Peyer's patch (tissue), 4 donors: ENCODE data around the gene CDH23. TPM values are rescaled to one million over a fixed set of nuclear protein-coding genes. Genes with fewer than 3 reads are reported as not detected.

Experiments
- DNase-seq, 3 donors: peaks; one replicate each; pipeline ENCODE4 v3.0.0-alpha.2; 2017 to 2019
- H3K27ac ChIP-seq, 4 donors: fragments of 200-600 bp; sonication (generic); one replicate each; pipeline ENCODE4 v1.5.1; 2016 to 2019
- H3K27me3 ChIP-seq, 2 donors: fragments of 200-600 bp; sonication (generic); one replicate each; pipeline ENCODE4 v1.5.1; 2019
- H3K36me3 ChIP-seq, 3 donors: fragments of 200-600 bp; sonication (generic); one replicate each; pipeline ENCODE4 v1.5.1; 2016 to 2019
- H3K4me1 ChIP-seq, 4 donors: fragments of 200-600 bp; sonication (generic); one replicate each; pipeline ENCODE4 v1.5.1; 2016 to 2019
- H3K4me3 ChIP-seq, 4 donors: fragments of 200-600 bp; sonication (generic); 1 replicate in 3 of 4; 2 replicates in 1 of 4; pipeline ENCODE4 v1.5.1; 2016 to 2019; ENCODE audit warnings: mild to moderate bottlenecking in 1 of 4
- H3K9me3 ChIP-seq, 4 donors: fragments of 200-600 bp; sonication (generic); one replicate each; pipeline ENCODE4 v1.5.1; 2016 to 2019; ENCODE audit warnings: mild to moderate bottlenecking in 1 of 4
- CTCF ChIP-seq, 6 experiments: fragments of 450-650 bp in 4 of 6; fragments of 200-600 bp in 2 of 6; sonication (generic) in 1 of 6; IDR thresholded peaks; one replicate each; pipeline ENCODE4 v1.5.1; 2017 to 2019; ENCODE audit warnings: antibody characterized with exemption in 6 of 6, mild to moderate bottlenecking in 3 of 6, moderate library complexity in 1 of 6
- POLR2A ChIP-seq, 2 donors: fragments of 450-650 bp; IDR thresholded peaks; one replicate each; pipeline ENCODE4 v1.5.1; 2017; ENCODE audit warnings: antibody characterized with exemption in 2 of 2, mild to moderate bottlenecking in 2 of 2, moderate library complexity in 2 of 2
- total RNA-seq, 4 donors: library from RNA; depleted of rRNA; stranded (reverse); fragments of >200 nt; gene quantifications; one replicate each; pipeline ENCODE4 v1.1.0, GENCODE V29; 2016

The CDH23 gene
- total RNA-seq, 4 donors from 2014 or later: 3.2 to 9.9 (median 5.4) TPM

- H3K4me3 ChIP-seq: no peak overlapping the region
- H3K36me3 ChIP-seq: no peaks in the 10 kb centered on the region
- DNase-seq: no peak
- H3K4me1 ChIP-seq: no peaks in the 10 kb centered on the region
- no peaks in the 10 kb centered on the region for H3K9me3 ChIP-seq
- TF ChIP-seq CTCF (IDR thresholded peaks at IDR 0.05) (no peak), POLR2A (IDR thresholded peaks at IDR 0.05) (no peak)
- H3K27me3 ChIP-seq: no peaks in the 10 kb centered on the region
- no peak overlapping the region for H3K27ac ChIP-seq
Observed at GRCh38 chr10:71562904-71563303, 166.2 kb downstream of the CDH23 start.

- Histone ChIP-seq H3K9me3 (no peaks in the 10 kb centered on the region), H3K4me1 (no peaks in the 10 kb centered on the region), H3K36me3 (no peaks in the 10 kb centered on the region), H3K4me3 (no peak overlapping the region), H3K27me3 (no peaks in the 10 kb centered on the region), H3K27ac (no peak overlapping the region)
- DNase-seq: no peak
- TF ChIP-seq POLR2A (IDR thresholded peaks at IDR 0.05) (no peak), CTCF (IDR thresholded peaks at IDR 0.05) (no peak)
Observed at GRCh38 chr10:71564194-71564820, 167.6 kb downstream of the CDH23 start.

- Histone ChIP-seq H3K4me3 (no peak overlapping the region), H3K4me1 (no peaks in the 10 kb centered on the region), H3K36me3 (no peaks in the 10 kb centered on the region), H3K9me3 (no peaks in the 10 kb centered on the region), H3K27ac (no peak overlapping the region), H3K27me3 (no peaks in the 10 kb centered on the region)
- no peak for DNase-seq
- TF ChIP-seq POLR2A (IDR thresholded peaks at IDR 0.05) (no peak), CTCF (IDR thresholded peaks at IDR 0.05) (no peak)
Observed at GRCh38 chr10:71565284-71566000, 168.7 kb downstream of the CDH23 start.

- TF ChIP-seq POLR2A (IDR thresholded peaks at IDR 0.05) (no peak), CTCF (IDR thresholded peaks at IDR 0.05) (no peak)
- Histone ChIP-seq H3K4me1 (no peaks in the 10 kb centered on the region), H3K4me3 (no peak overlapping the region), H3K36me3 (no peaks in the 10 kb centered on the region), H3K27me3 (no peaks in the 10 kb centered on the region), H3K27ac (no peak overlapping the region), H3K9me3 (no peaks in the 10 kb centered on the region)
- DNase-seq: no peak
Observed at GRCh38 chr10:71567006-71567405, 170.3 kb downstream of the CDH23 start.

- Histone ChIP-seq H3K27ac (no peak overlapping the region), H3K4me3 (no peak overlapping the region), H3K9me3 (no peaks in the 10 kb centered on the region), H3K4me1 (no peaks in the 10 kb centered on the region), H3K27me3 (no peaks in the 10 kb centered on the region), H3K36me3 (no peaks in the 10 kb centered on the region)
- TF ChIP-seq CTCF (IDR thresholded peaks at IDR 0.05): no peak
- no peak for TF ChIP-seq POLR2A (IDR thresholded peaks at IDR 0.05)
- DNase-seq: no peak
Observed at GRCh38 chr10:71568896-71569492, 172.3 kb downstream of the CDH23 start.
